Measurements from ENCODE around the gene LRPAP1.

LRPAP1 gene

GRCh38 chr4:3465698-3466671 is 66.2 kb downstream of the LRPAP1 start:
- Histone ChIP-seq H2AFZ (ENCODE audit: low read length) (no peak overlapping the region), H3K4me1 (ENCODE audit: insufficient read depth, low read length, severe bottlenecking) (no peaks in the 10 kb centered on the region), H3F3A (ENCODE audit: insufficient read depth, low read length) (no peaks in the 10 kb centered on the region), H3K27me3 (ENCODE audit: insufficient read depth, low read length) (no peaks in the 10 kb centered on the region), H3K9me2 (ENCODE audit: low read depth, low read length) (no peaks in the 10 kb centered on the region), H3K9ac (ENCODE audit: low read length) (no peak overlapping the region), H3K4me3 (ENCODE audit: low read depth, low read length, poor library complexity, severe bottlenecking) (no peak overlapping the region), H3K27ac (ENCODE audit: low read depth, low read length, poor library complexity, severe bottlenecking) (no peak overlapping the region), H3K4me2 (ENCODE audit: low read length) (no peak overlapping the region), H3K9me3 (ENCODE audit: low read length) (no peaks in the 10 kb centered on the region), H4K20me1 (ENCODE audit: insufficient read depth, low read length) (no peaks in the 10 kb centered on the region), H3K79me2 (ENCODE audit: insufficient read depth, low read length) (no peaks in the 10 kb centered on the region), H3K36me3 (ENCODE audit: insufficient read depth, low read length) (no peaks in the 10 kb centered on the region)
- TF ChIP-seq EZH2 (IDR thresholded peaks at IDR 0.05; ENCODE audit: borderline replicate concordance, low read length), result no peak
- TF ChIP-seq CTCF (IDR thresholded peaks at IDR 0.05; ENCODE audit: low read length), result no peak

- H3K9me3 ChIP-seq (ENCODE audit: low read length), result no peaks in the 10 kb centered on the region
- H3K36me3 ChIP-seq (ENCODE audit: insufficient read depth, low read length), result no peaks in the 10 kb centered on the region
- no peaks in the 10 kb centered on the region for H3F3A ChIP-seq (ENCODE audit: insufficient read depth, low read length)
- no peaks in the 10 kb centered on the region for H3K79me2 ChIP-seq (ENCODE audit: insufficient read depth, low read length)
- no peaks in the 10 kb centered on the region for H4K20me1 ChIP-seq (ENCODE audit: insufficient read depth, low read length)
- TF ChIP-seq CTCF (IDR thresholded peaks at IDR 0.05; ENCODE audit: low read length), result no peak
- TF ChIP-seq EZH2 (IDR thresholded peaks at IDR 0.05; ENCODE audit: borderline replicate concordance, low read length), result no peak
- H3K4me3 ChIP-seq (ENCODE audit: low read depth, low read length, poor library complexity, severe bottlenecking), result no peak overlapping the region
- H3K4me1 ChIP-seq (ENCODE audit: insufficient read depth, low read length, severe bottlenecking), result no peaks in the 10 kb centered on the region
- no peak overlapping the region for H3K4me2 ChIP-seq (ENCODE audit: low read length)
- H3K27me3 ChIP-seq (ENCODE audit: insufficient read depth, low read length), result no peaks in the 10 kb centered on the region
- no peaks in the 10 kb centered on the region for H3K9me2 ChIP-seq (ENCODE audit: low read depth, low read length)
- no peak overlapping the region for H3K9ac ChIP-seq (ENCODE audit: low read length)
- H2AFZ ChIP-seq (ENCODE audit: low read length), result no peak overlapping the region
- H3K27ac ChIP-seq (ENCODE audit: low read depth, low read length, poor library complexity, severe bottlenecking), result no peak overlapping the region
Measured at GRCh38 chr4:3464911-3465697, 67.1 kb downstream of the LRPAP1 start.

- H3K36me3 ChIP-seq (ENCODE audit: insufficient read depth, low read length), result no peaks in the 10 kb centered on the region
- no peaks in the 10 kb centered on the region for H4K20me1 ChIP-seq (ENCODE audit: insufficient read depth, low read length)
- no peak overlapping the region for H2AFZ ChIP-seq (ENCODE audit: low read length)
- H3K4me1 ChIP-seq (ENCODE audit: insufficient read depth, low read length, severe bottlenecking), result no peaks in the 10 kb centered on the region
- H3K9me3 ChIP-seq (ENCODE audit: low read length), result no peaks in the 10 kb centered on the region
- H3K79me2 ChIP-seq (ENCODE audit: insufficient read depth, low read length), result no peaks in the 10 kb centered on the region
- no peak overlapping the region for H3K4me3 ChIP-seq (ENCODE audit: low read depth, low read length, poor library complexity, severe bottlenecking)
- no peak overlapping the region for H3K4me2 ChIP-seq (ENCODE audit: low read length)
- TF ChIP-seq CTCF (IDR thresholded peaks at IDR 0.05; ENCODE audit: low read length) (no peak), EZH2 (IDR thresholded peaks at IDR 0.05; ENCODE audit: borderline replicate concordance, low read length) (no peak)
- H3K9me2 ChIP-seq (ENCODE audit: low read depth, low read length), result no peaks in the 10 kb centered on the region
- no peak overlapping the region for H3K9ac ChIP-seq (ENCODE audit: low read length)
- no peaks in the 10 kb centered on the region for H3K27me3 ChIP-seq (ENCODE audit: insufficient read depth, low read length)
- H3F3A ChIP-seq (ENCODE audit: insufficient read depth, low read length), result no peaks in the 10 kb centered on the region
- no peak overlapping the region for H3K27ac ChIP-seq (ENCODE audit: low read depth, low read length, poor library complexity, severe bottlenecking)
Measured at GRCh38 chr4:3464349-3464905, 67.8 kb downstream of the LRPAP1 start.

All from OCI-LY1 (cell line).